Stimulated activated CD4-positive, alpha-beta T cell treated with anti-CD3 and anti-CD28 coated beads, Interleukin-1b, Interleukin-23, amount 100 ng/mL, for 24 hours (primary cell): Measurements from ENCODE around the gene SRRM2.
A peak's percentile ranks its signal among the peaks of the same experiment; 100 is the strongest.

Experiments used
- DNase-seq, 4 experiments: peaks; one replicate each; pipeline ENCODE4 v3.0.0-alpha.2; 2020; ENCODE audit warnings: low read depth in 4 of 4, low spot score in 1 of 4

SRRM2 gene

GRCh38 chr16:2737895-2738418 lies 14.5 kb upstream of the SRRM2 start:
- no peak for DNase-seq

DNA sequence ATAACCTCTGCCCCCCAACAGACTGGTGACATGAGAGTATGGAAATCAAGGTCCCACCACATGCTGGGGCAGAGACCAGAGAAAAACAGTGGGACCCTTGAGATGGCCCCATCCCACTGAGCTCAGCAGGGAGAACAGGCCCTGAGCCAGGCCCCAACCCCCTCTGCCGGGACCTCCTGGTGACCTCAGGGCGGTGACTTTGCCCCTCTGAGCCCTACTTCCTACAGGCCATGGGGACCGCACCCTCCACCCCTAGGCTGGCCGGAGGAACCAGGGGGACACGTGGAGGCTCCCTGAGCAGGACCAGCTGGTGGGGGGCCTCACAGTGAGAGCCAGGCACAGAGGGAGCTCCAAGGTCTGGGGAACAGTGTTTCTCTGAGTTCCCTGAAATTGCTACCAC lies 13.8 kb upstream of the SRRM2 start:
- no peak for DNase-seq

DNA sequence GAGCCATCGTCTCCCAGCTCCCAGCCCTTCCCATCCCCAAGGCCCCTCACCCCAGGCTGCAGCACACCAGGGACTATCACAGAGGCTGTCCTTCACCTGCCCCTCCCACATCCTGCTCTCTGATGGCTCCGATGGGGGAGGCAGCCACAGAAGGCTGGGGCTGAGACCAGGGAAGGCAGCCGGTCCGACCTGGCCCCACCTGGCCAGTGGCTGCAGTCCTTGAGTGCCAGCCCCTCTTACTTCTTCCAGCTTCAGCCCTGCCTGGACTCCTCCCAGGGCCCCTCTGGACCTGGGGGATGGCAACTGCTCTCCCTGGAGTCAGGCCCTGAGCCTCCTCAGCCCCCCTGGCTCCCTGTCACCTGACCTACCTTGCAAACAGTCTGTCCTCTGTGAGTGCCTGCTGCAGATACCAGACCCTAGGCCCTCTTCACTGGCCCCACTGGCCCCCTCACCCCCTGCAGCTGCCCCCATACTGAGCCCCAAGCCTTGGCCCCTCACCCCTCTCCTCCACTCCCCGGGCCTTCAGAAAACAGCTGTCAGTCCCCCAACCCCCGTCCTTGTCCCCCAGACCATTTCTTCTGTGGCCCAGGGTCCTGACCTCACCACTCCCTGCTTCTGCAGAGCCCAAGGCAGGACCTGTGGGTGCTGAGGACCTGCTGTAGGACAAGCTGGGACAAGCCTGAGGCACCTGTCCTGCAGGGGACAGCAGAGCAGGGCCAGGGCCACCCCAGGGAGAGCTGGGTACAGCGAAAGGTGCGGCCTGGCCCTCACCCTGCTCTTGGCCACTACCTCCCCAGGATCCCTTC lies 12.6 kb upstream of the SRRM2 start:
- DNase-seq: no peak

DNA sequence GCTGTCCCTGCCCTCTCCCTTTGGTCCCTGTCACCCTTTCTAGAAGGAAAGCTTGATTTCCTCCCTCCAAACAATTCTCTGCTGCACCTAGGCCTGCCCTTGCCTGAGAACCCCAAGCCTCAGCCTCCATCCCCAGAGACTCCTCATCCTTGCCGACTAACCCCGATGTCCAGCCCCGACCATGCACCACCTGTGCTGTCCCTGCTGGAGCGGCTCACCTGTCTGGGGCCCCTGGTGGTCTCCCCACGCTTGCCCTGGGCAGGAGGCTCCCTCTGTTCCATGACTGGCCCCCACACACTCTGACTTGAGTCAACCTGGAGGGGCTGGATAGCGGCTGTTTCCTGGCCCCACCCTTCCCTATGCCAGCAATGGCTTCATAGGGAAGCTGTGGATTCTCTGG lies 12.0 kb upstream of the SRRM2 start:
- DNase-seq: no peak

GRCh38 chr16:2741168-2741567 lies 11.3 kb upstream of the SRRM2 start:
- DNase-seq: no peak

DNA sequence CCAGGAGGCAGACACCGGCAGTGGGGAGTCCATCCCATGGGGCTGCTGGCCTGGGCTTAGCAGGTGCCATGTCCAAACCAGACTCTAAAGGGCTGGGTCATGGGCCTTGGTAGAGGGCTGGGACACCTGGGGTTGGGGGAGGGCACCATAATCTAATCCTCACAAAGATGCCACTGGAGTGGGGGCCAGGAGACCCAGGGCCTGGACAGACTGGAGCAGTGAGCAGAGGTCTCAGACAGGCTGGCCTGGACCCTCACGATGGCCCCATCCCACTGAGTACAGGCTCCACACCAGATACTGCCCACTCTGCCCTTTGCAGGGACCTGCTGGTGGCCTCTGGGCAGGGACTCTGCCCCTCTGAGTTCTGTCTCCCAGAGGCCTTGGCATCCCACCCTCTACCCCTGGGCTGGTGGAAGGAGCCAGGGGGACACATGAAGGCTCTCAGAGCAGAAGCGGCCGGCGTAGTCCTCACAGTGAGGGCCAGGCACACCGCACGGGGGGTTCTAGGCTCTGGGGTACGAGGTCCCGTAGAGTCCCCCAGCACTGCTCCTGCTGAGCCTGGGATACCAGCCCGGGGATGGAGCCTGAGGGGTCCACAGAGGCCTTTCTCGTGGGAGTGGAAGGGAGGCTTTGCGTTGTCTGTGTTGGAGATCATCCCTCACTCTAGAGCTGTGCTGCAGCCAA lies 10.0 kb upstream of the SRRM2 start:
- no peak for DNase-seq

DNA sequence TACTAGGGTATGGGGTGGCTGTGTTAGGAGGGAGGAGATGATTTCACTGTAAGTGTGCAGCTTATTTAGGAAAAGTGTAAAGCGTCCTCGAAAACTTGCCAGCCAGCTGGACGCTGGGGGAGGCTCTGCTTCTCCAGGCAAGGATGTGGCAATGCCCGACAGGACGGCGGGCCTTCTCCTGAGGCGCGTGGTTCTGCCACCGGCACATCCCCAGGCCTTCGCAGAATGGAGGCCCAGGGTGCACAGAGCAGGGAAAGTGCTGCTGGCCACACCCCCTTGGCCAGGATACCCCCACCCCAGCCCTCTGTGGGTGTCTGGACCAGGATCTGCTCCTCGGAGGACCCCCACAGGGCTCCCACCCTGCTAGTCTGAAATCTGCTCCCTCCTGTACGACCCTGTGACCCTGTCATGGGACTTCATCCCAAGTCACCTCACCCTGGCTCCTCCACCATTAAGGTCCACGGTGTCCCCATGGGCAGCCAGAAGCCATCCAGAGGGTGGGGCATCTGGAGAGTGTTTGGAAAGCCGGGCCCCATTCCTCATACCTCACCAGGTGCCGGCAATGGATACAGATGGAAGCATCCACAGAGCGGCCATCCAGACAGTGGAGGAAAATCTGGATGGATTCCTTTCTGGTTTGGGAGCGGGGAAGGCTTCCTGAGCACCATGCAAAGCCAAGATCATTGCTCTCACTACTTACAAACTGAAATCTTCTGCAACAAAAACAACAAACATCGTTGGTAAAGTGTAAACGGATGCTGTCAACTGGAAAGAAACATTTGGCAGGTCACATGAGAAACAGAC lies 9.2 kb upstream of the SRRM2 start:
- no peak for DNase-seq

- no peak for DNase-seq
Observed at GRCh38 chr16:2744711-2745110, 7.7 kb upstream of the SRRM2 start.

GRCh38 chr16:2745116-2745890 lies 7.1 kb upstream of the SRRM2 start:
- DNase-seq: no peak

GRCh38 chr16:2745961-2746360 lies 6.5 kb upstream of the SRRM2 start:
- DNase-seq: no peak

DNA sequence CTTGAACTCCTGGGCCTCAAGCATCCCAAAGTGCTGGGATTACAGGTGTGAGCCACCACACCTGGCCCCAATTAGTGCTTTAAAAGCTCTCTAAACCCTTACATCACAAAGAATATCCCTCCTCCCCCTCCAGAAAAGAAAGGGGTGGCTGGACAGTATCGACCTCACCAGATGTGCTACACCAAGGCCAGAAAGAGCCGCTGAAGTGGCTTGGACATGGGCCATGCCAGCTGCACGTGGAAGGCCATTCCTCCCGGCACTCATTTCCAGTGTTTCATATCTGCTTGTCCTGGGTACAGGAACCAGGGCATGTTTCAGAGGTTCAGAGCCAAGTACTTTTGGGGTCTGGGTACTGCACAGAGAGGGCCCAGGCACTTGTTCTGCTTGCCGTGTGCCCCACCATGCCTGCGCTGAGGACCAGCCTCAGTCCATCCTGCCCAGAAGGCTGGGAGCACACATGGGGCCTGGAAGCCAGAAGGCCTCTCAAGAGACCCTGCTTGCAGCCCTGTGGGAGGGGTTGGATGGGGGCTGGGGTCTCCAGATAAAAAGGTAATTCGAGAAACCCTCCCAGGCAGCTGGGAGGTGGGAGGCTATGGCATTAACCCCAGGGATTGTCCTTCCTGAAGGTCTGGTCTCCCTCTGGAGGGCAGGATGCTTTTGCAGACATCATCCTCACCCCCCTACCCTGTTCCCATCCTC lies 3.5 kb upstream of the SRRM2 start:
- no peak for DNase-seq

GRCh38 chr16:2749476-2749875 lies 3.0 kb upstream of the SRRM2 start:
- no peak for DNase-seq

DNA sequence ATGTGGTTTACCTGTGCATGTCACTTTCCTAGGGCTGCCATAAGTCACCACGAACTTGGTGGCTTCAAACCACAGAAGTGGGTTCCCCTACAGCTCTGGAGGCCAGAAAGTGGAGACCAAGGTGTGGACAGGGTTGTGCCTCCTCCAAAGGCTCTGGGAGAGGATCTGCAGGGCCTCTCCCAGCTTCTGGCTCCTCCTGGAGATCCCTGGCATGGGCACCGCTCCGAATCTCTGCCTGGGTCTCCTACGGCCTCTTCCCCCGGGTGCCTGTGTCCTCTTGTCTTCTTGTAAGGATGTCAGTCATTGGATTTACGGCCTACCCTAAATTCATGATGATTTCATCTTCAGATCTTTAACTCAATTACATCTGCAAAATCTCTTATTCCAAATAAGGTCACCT lies 2.5 kb upstream of the SRRM2 start:
- no peak for DNase-seq

DNA sequence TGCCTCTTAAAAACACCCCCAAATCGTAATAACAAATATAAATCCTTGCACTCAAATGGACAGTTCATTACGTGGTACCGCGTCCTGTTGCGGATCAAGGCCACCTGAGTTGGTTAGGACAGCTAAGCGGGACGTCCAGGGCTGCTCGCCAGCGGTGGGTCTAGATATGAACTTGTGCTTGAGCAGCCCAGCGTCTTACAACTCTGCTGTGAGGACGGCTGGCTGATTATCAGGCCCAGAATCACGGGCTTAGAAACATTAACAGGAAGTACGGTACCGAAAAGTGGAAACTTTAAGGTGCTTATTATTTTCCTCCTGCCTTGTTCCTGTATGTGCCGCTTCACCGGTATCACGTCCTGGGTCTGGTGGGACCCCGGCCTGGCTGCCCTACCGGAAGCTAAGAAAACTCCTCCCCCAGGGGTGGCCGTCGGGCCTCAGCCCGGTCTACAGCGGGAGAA lies 832 bp upstream of the SRRM2 start:
- DNase-seq: no peak

DNA sequence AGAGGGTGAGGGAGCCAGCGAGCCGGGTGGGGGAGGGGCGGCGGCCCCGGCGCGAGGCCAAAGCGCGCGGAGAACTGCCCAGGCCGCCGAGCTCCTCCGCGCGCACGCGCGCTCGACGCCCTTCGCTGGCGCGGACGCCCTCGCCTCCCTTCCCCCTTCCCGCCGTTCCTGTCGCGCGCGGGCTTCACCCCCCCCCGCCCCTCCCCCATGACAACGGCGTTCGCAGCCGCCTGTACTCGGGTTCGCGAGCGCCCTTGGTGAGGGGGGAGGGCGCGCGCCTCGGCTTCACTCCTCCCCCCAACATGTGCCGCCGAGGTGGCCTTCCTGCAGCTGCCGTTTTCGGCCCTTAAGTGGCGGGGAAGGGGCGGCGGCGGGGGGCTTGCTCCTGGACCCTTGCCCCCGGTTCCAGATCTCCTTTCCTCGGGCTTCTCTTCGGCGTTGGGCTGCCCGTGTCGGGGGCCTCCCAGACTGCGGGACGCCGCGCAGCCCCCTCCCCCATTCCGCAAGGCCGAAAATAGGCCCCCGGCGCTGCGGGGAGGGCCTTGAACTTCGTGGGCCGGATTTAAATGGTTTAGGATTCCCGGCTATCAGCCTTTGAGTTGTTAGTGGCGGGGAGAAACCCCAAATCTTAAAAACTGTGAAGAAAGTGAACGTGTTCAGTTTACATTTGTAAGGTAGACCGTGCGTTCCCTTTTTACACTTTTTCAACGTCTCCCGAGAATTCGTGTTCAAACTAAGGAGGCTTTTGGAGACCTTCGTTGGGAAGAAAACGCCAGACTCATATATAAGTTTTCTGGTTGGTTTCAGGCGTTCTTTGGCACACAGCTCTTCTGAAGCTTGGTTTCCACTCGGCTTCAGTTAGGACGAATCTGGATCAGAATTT lies 653 bp downstream of the SRRM2 start:
- DNase-seq: peak; percentile 26 to 70 (median 44)

DNA sequence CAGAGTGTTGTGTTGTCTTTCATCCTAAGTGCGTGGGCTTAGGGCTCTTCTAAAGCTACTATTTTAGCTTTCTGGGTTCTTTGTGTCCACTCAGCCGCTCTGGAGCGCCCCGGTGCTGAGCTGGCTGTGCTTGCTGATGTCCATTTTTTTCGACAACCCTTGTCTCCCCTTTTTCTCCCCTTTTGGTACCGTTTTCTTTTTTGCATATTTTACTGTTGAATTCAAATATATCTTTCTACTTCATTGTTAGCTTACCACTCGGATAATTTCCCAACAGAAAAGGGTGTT lies 1.2 kb downstream of the SRRM2 start:
- DNase-seq: no peak

GRCh38 chr16:2755158-2755557 lies 2.7 kb downstream of the SRRM2 start:
- DNase-seq: no peak

DNA sequence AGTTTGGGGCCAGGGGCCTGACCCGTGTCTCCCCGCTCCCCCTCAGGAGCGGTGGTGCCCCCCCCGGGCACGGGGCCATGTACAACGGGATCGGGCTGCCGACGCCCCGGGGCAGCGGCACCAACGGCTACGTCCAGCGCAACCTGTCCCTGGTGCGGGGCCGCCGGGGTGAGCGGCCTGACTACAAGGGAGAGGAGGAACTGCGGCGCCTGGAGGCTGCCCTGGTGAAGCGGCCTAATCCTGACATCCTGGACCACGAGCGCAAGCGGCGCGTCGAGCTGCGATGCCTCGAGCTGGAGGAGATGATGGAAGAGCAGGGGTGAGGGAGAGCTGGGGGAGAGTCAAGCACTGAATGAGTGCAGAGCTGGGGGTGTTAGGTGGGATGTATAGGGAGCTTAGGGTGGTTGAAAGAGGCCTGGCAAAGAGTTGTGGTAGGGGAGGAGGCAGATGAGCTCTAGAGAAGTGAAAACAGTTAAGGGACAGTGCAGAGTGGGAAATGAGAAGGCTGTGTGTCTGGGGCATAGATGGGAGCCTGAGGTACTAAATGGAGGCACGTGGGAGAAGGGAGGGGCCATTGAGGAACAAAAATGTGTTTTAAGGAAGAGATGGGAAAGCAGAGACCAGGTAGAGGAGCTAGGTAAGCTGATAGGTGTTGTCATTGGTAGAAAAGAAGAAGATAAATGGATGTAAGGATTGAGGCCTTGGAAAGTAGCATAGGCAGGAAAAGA lies 4.0 kb downstream of the SRRM2 start:
- no peak for DNase-seq

- no peak for DNase-seq
Observed at GRCh38 chr16:2757344-2757743, 4.9 kb downstream of the SRRM2 start.
